HCT116 (cell line): ENCODE results near the gene XYLT2. TPM values are rescaled to one million over a fixed set of nuclear protein-coding genes. Genes with fewer than 3 reads are reported as not detected.

Experiments used
- ATAC-seq: fragments of 200-7000 bp; cut with Tn5 transposase; 2 replicates; pipeline ENCODE4 v1.9.1; 2020; ENCODE audit warnings: mild to moderate bottlenecking, moderate library complexity
- BruUV-seq: library from RNA; stranded (reverse); fragments of 400-500 nt; replicated peaks from 2 replicates; lab custom pipeline; 2021; lab: Mats Ljungman, UMichigan
- CTCF ChIA-PET: fragments of 300-600 bp; sonication (Branson Sonifier 250); formaldehyde crosslinking; loops from one replicate; lab custom pipeline; 2021; ENCODE audit warnings: antibody characterized with exemption; lab: Charles Lee
- POLR2A ChIA-PET: fragments of 300-600, 350-600 bp; sonication (Branson Sonifier 250); formaldehyde crosslinking; loops from one replicate; lab custom pipeline; 2021; ENCODE audit warnings: antibody characterized with exemption; lab: Charles Lee
- RAD21 ChIA-PET, 2 experiments: fragments of 300-600 bp; sonication (Branson Sonifier 250); formaldehyde crosslinking; loops; one replicate each; lab custom pipeline; 2023; ENCODE audit warnings: low total read pairs in 2 of 2; ENCODE audit not compliant: uncharacterized antibody in 2 of 2, unreplicated experiment in 2 of 2, low non-redundant PET in 1 of 2; lab: Charles Lee
- DNase-seq: peaks from one replicate; pipeline ENCODE4 v3.0.0-alpha.2; 2010; ENCODE audit warnings: low read depth, low spot score
- H2AFZ ChIP-seq: fragments of 200-600 bp; shearing (Covaris generic), sonication (generic); 2 replicates; pipeline ENCODE4 v1.6.1; 2017; ENCODE audit warnings: low read depth, mixed run types, mixed read lengths, antibody characterized with exemption, low read length; ENCODE audit not compliant: poor library complexity, severe bottlenecking
- H3K27ac ChIP-seq: 2 replicates; pipeline ENCODE4 v1.5.1; 2012; ENCODE audit warnings: low read depth, low read length
- H3K27me3 ChIP-seq: fragments of 200-600 bp; sonication (generic); 2 replicates; pipeline ENCODE4 v1.6.1; 2016; ENCODE audit warnings: mixed run types, low read length, mixed read lengths; ENCODE audit not compliant: insufficient read depth
- H3K36me3 ChIP-seq, 2 experiments: fragments of 200-500 bp in 1 of 2; fragments of 200-600 bp in 1 of 2; sonication (Bioruptor generic) in 1 of 2; sonication (generic) in 1 of 2; 2 replicates each; pipeline versions ENCODE4 v1.5.1 to v1.6.1; 2014 to 2016; ENCODE audit warnings: low read length in 2 of 2, inconsistent platforms in 1 of 2, mixed read lengths in 1 of 2, mixed run types in 1 of 2; ENCODE audit not compliant: insufficient read depth in 2 of 2, control insufficient read depth in 1 of 2
- H3K4me1 ChIP-seq, 2 experiments: fragments of 200-600 bp in 1 of 2; sonication (generic) in 1 of 2; 2 replicates each; pipeline versions ENCODE4 v1.5.1 to v1.6.1; 2012 to 2017; ENCODE audit warnings: low read length in 2 of 2, inconsistent platforms in 1 of 2, mild to moderate bottlenecking in 1 of 2, mixed read lengths in 1 of 2, mixed run types in 1 of 2, moderate library complexity in 1 of 2; ENCODE audit not compliant: insufficient read depth in 2 of 2, control insufficient read depth in 1 of 2
- H3K4me2 ChIP-seq: fragments of 200-600 bp; sonication (generic); 2 replicates; pipeline ENCODE4 v1.6.1; 2017; ENCODE audit warnings: mixed run types, low read length, mixed read lengths
- H3K4me3 ChIP-seq, 2 experiments: fragments of 200-600 bp in 1 of 2; sonication (generic) in 1 of 2; replicated peaks in 1 of 2; 2 replicates each; pipeline ENCODE4 v1.5.1; 2011 to 2016; ENCODE audit warnings: low read length in 2 of 2, control low read depth in 1 of 2, low read depth in 1 of 2, mild to moderate bottlenecking in 1 of 2, mixed read lengths in 1 of 2, mixed run types in 1 of 2
- H3K79me2 ChIP-seq: fragments of 200-600 bp; sonication (generic); 2 replicates; pipeline ENCODE4 v1.6.1; 2017; ENCODE audit warnings: mild to moderate bottlenecking, mixed run types, low read length, moderate library complexity, mixed read lengths; ENCODE audit not compliant: insufficient read depth
- H3K9ac ChIP-seq: fragments of 200-600 bp; sonication (generic); 2 replicates; pipeline ENCODE4 v1.6.1; 2016; ENCODE audit warnings: low read length, mixed read lengths
- H3K9me2 ChIP-seq: fragments of 200-600 bp; sonication (generic), shearing (Covaris generic); 2 replicates; pipeline ENCODE4 v1.6.1; 2017; ENCODE audit warnings: mixed run types, mild to moderate bottlenecking, moderate library complexity; ENCODE audit not compliant: insufficient read depth
- H3K9me3 ChIP-seq, 2 experiments: fragments of 200-500 bp in 1 of 2; fragments of 200-600 bp in 1 of 2; sonication (Bioruptor generic) in 1 of 2; sonication (generic) in 1 of 2; 2 replicates each; pipeline ENCODE4 v1.6.1; 2014 to 2017; ENCODE audit warnings: low read length in 2 of 2, mixed read lengths in 2 of 2, inconsistent platforms in 1 of 2, low read depth in 1 of 2, mild to moderate bottlenecking in 1 of 2, mixed run types in 1 of 2, moderate library complexity in 1 of 2; ENCODE audit not compliant: control insufficient read depth in 1 of 2, insufficient read depth in 1 of 2
- H4K20me1 ChIP-seq: fragments of 200-600 bp; sonication (generic), shearing (Covaris generic); 2 replicates; pipeline ENCODE4 v1.6.1; 2017; ENCODE audit warnings: mixed run types, mild to moderate bottlenecking, moderate library complexity; ENCODE audit not compliant: insufficient read depth
- CEBPB ChIP-seq: IDR thresholded peaks from 2 replicates; pipeline ENCODE4 v1.6.1; 2012; ENCODE audit warnings: low read depth
- CTCF ChIP-seq, 3 experiments: fragments of 200-600 bp in 1 of 3; sonication (generic) in 1 of 3; IDR thresholded peaks in 2 of 3; conservative IDR thresholded peaks in 1 of 3; 2 replicates each; pipeline ENCODE4 v1.5.1; 2012 to 2017; ENCODE audit warnings: low read depth in 2 of 3, low read length in 2 of 3, antibody characterized with exemption in 1 of 3, borderline replicate concordance in 1 of 3, control low read depth in 1 of 3, mild to moderate bottlenecking in 1 of 3, mixed read lengths in 1 of 3, mixed run types in 1 of 3, moderate library complexity in 1 of 3; ENCODE audit not compliant: insufficient read depth in 1 of 3
- EGR1 ChIP-seq: IDR thresholded peaks from 2 replicates; pipeline ENCODE4 v1.6.1; 2012; ENCODE audit warnings: low read depth
- EZH2 ChIP-seq: fragments of 200-600 bp; sonication (generic); IDR thresholded peaks from 2 replicates; pipeline ENCODE4 v1.6.1; 2017; ENCODE audit warnings: antibody characterized with exemption, mixed run types
- EZH2phosphoT487 ChIP-seq: fragments of 200-600 bp; IDR thresholded peaks from 2 replicates; pipeline ENCODE4 v1.6.1; 2018; ENCODE audit warnings: antibody characterized with exemption, borderline replicate concordance
- FOSL1 ChIP-seq: IDR thresholded peaks from 2 replicates; pipeline ENCODE4 v1.6.1; 2012; ENCODE audit warnings: low read depth
- JUND ChIP-seq: IDR thresholded peaks from 2 replicates; pipeline ENCODE4 v1.6.1; 2012
- POLR2A ChIP-seq: IDR thresholded peaks from 2 replicates; pipeline ENCODE4 v1.7.0; 2011; ENCODE audit warnings: borderline replicate concordance; ENCODE audit not compliant: insufficient read depth, insufficient read length; ENCODE audit errors: extremely low read depth
- POLR2AphosphoS5 ChIP-seq: IDR thresholded peaks from 2 replicates; pipeline ENCODE4 v1.6.1; 2011; ENCODE audit warnings: mild to moderate bottlenecking, low read depth, low read length, moderate library complexity
- SIN3A ChIP-seq: IDR thresholded peaks from 2 replicates; pipeline ENCODE4 v1.6.1; 2012; ENCODE audit warnings: low read depth
- SP1 ChIP-seq: IDR thresholded peaks from 2 replicates; pipeline ENCODE4 v1.6.1; 2012; ENCODE audit warnings: low read depth
- SRF ChIP-seq: IDR thresholded peaks from 2 replicates; pipeline ENCODE4 v1.6.1; 2012; ENCODE audit warnings: low read depth
- YY1 ChIP-seq: IDR thresholded peaks from 2 replicates; pipeline ENCODE4 v1.6.1; 2011; ENCODE audit warnings: low read length, low read depth, moderate library complexity, mild to moderate bottlenecking; ENCODE audit not compliant: insufficient replicate concordance; ENCODE audit errors: extremely low read depth
- ZFX ChIP-seq: fragments of 450-650 bp; IDR thresholded peaks from 2 replicates; pipeline ENCODE4 v1.6.1; 2017
- ZNF274 ChIP-seq: fragments of 200-500 bp; sonication (Bioruptor generic); IDR thresholded peaks from 2 replicates; pipeline ENCODE4 v1.6.1; 2014; ENCODE audit warnings: mild to moderate bottlenecking, low read depth, low read length, inconsistent platforms
- intact Hi-C: fragments of 100-400 bp; cut with micrococcal nuclease; formaldehyde crosslinking; loops from 2 replicates; pipeline ENCODE4 v1.10.0; 2022
- total RNA-seq: library from RNA; stranded (reverse); gene quantifications from one replicate; pipeline ENCODE4 v1.2.1, GENCODE V29; 2021; ENCODE audit not compliant: unreplicated experiment
- TF ChIP-seq, protein P1 (sequence below): IDR thresholded peaks from 2 replicates; pipeline ENCODE4 v1.6.1; 2012
- TF ChIP-seq, protein P2 (sequence below): IDR thresholded peaks from 2 replicates; pipeline ENCODE4 v1.6.1; 2012

XYLT2 gene
- total RNA-seq, 1 experiment from 2014 or later, result 37.5 TPM

GRCh38 chr17:50354198-50354597 is 8.3 kb downstream of the XYLT2 start (continued):
- no peak for TF ChIP-seq EGR1
- TF ChIP-seq, protein P1, sequence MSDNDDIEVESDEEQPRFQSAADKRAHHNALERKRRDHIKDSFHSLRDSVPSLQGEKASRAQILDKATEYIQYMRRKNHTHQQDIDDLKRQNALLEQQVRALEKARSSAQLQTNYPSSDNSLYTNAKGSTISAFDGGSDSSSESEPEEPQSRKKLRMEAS, result no peak
- TF ChIP-seq FOSL1, result no peak
- no peak for TF ChIP-seq YY1
- TF ChIP-seq ZNF274, result no peak
- TF ChIP-seq SP1, result no peak
- TF ChIP-seq, all 23 proteins: peak for 0

DNA sequence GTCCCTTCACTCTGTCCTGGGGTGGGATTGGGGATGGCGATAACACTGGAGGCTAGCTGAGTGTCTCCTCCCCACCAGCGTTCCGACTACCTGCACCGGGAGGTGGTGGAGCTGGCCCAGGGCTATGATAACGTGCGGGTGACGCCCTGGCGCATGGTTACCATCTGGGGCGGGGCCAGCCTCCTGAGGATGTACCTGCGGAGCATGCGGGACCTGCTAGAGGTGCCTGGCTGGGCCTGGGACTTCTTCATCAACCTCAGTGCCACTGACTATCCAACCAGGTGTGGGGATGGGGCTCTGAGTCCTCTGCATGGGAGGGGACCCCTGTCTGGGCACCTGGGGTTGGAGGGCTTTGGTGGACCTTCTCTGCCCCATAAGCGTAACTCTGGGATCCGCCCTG is 8.8 kb downstream of the XYLT2 start:
- no peaks in the 10 kb centered on the region for H3K9me3 ChIP-seq
- ATAC-seq (no peak), DNase-seq (no peak)
- H2AFZ ChIP-seq, result no peak overlapping the region
- H3K4me2 ChIP-seq, result no peak overlapping the region
- H3K27ac ChIP-seq, result no peak overlapping the region
- no peaks in the 10 kb centered on the region for H3K4me1 ChIP-seq
- no peak overlapping the region for H3K9ac ChIP-seq
- H4K20me1 ChIP-seq, result no peaks in the 10 kb centered on the region
- BruUV-seq, result no TSS peak
- no peak for TF ChIP-seq EZH2phosphoT487
- no peak for TF ChIP-seq SP1
- no peak overlapping the region for H3K4me3 ChIP-seq
- H3K9me2 ChIP-seq, result no peaks in the 10 kb centered on the region
- H3K27me3 ChIP-seq, result no peaks in the 10 kb centered on the region
- ChIA-PET POLR2A (no interaction called here), CTCF (interaction anchor here (1.4 kb wide), 1 partner anchor 155 kb away, joined by 3 read pairs; no protein-coding TSS in a partner anchor), RAD21 (no interaction called here)
- intact Hi-C loops, result no loop called here
- H3K36me3 ChIP-seq, result peaks cover 44 to 58% of the 10 kb centered on the region in 2 experiments; a peak in 3 of 4 replicates
- peaks cover 16% of the 10 kb centered on the region for H3K79me2 ChIP-seq

- H4K20me1 ChIP-seq, result no peaks in the 10 kb centered on the region
- H3K79me2 ChIP-seq, result peaks cover 15% of the 10 kb centered on the region
- TF ChIP-seq EZH2phosphoT487, result no peak
- no peak for TF ChIP-seq SRF
- TF ChIP-seq JUND, result no peak
- no peak for TF ChIP-seq EGR1
- TF ChIP-seq ZNF274, result no peak
- no peak for TF ChIP-seq POLR2A
- TF ChIP-seq, protein P1, result no peak
- no peak for TF ChIP-seq ZFX
- TF ChIP-seq SP1, result no peak
- TF ChIP-seq, protein P2, sequence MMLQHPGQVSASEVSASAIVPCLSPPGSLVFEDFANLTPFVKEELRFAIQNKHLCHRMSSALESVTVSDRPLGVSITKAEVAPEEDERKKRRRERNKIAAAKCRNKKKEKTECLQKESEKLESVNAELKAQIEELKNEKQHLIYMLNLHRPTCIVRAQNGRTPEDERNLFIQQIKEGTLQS, result no peak
- no peak for TF ChIP-seq POLR2AphosphoS5
- TF ChIP-seq CTCF (IDR thresholded peaks at IDR 0.05 in 2 of 3, conservative IDR thresholded peaks at IDR 0.05 in 1 of 3; ENCODE audit: borderline replicate concordance in 1 of 3, insufficient read depth in 1 of 3, low read depth in 2 of 3, low read length in 2 of 3), result no peak
- TF ChIP-seq FOSL1, result no peak
- no peak for TF ChIP-seq EZH2
- no peak for TF ChIP-seq CEBPB
- no peak for TF ChIP-seq SIN3A
- intact Hi-C loops, result no loop called here
- ChIA-PET RAD21 (no interaction called here), CTCF (no interaction called here), POLR2A (no interaction called here)
- no peak overlapping the region for H3K4me3 ChIP-seq
- H3K36me3 ChIP-seq, result peaks cover 44 to 59% of the 10 kb centered on the region in 2 experiments; a peak in 3 of 4 replicates
- H3K27ac ChIP-seq, result no peak overlapping the region
- no peak for DNase-seq
- H3K9me2 ChIP-seq, result no peaks in the 10 kb centered on the region
- no peak overlapping the region for H3K4me2 ChIP-seq
- BruUV-seq, result no TSS peak
- H2AFZ ChIP-seq, result no peak overlapping the region
- ATAC-seq, result no peak
- no peak overlapping the region for H3K9ac ChIP-seq
- no peaks in the 10 kb centered on the region for H3K27me3 ChIP-seq
- no peaks in the 10 kb centered on the region for H3K9me3 ChIP-seq
- H3K4me1 ChIP-seq, result no peaks in the 10 kb centered on the region
These were observed 9.4 kb downstream of the XYLT2 start for GRCh38 chr17:50355336-50355700.
